HG03066 (cell line): ENCODE data around the gene CLCN2.

Experiments used
- ATAC-seq: cut with Tn5 transposase; IDR thresholded peaks from one replicate; pipeline ENCODE4 v1.9.1; 2021; ENCODE audit warnings: low read depth; ENCODE audit not compliant: unreplicated experiment

The CLCN2 gene

GRCh38 chr3:184332370-184333090, 28.9 kb downstream of the CLCN2 start:
- ATAC-seq: no peak

- no peak for ATAC-seq
Measured at GRCh38 chr3:184328516-184328915, 32.9 kb downstream of the CLCN2 start.

GRCh38 chr3:184327171-184327570, 34.2 kb downstream of the CLCN2 start:
- no peak for ATAC-seq

- no peak for ATAC-seq
Measured at GRCh38 chr3:184325715-184326369, 35.6 kb downstream of the CLCN2 start.

GRCh38 chr3:184325269-184325668, 36.1 kb downstream of the CLCN2 start:
- no peak for ATAC-seq

- ATAC-seq: no peak
Measured at GRCh38 chr3:184323696-184324095, 37.7 kb downstream of the CLCN2 start.

- ATAC-seq: no peak
Measured at GRCh38 chr3:184322731-184323487, 38.5 kb downstream of the CLCN2 start.

- ATAC-seq: no peak
Measured at GRCh38 chr3:184321666-184322065, 39.7 kb downstream of the CLCN2 start.

GRCh38 chr3:184320104-184320445, 41.3 kb downstream of the CLCN2 start:
- no peak for ATAC-seq

- ATAC-seq: no peak
Measured at GRCh38 chr3:184317201-184317600, 44.2 kb downstream of the CLCN2 start.

GRCh38 chr3:184316792-184317191, 44.6 kb downstream of the CLCN2 start:
- no peak for ATAC-seq

- no peak for ATAC-seq
Measured at GRCh38 chr3:184315871-184316661, 45.3 kb downstream of the CLCN2 start.

GRCh38 chr3:184315543-184315867, 45.9 kb downstream of the CLCN2 start:
- ATAC-seq: no peak

GRCh38 chr3:184314700-184315542, 46.5 kb downstream of the CLCN2 start:
- ATAC-seq: peak; percentile 39

GRCh38 chr3:184314363-184314699, 47.1 kb downstream of the CLCN2 start, which contains the start of gene EIF4G1:
TSS of gene EIF4G1 (plus strand) at chr3:184314606. CDS start at chr3:184315797, 1,191 bp downstream.
- ATAC-seq: peak; percentile 86

- no peak for ATAC-seq
Measured at GRCh38 chr3:184311633-184312032, 49.8 kb downstream of the CLCN2 start.

- no peak for ATAC-seq
Measured at GRCh38 chr3:184308744-184309143, 52.7 kb downstream of the CLCN2 start.

GRCh38 chr3:184307915-184308314, 53.5 kb downstream of the CLCN2 start:
- ATAC-seq: no peak

GRCh38 chr3:184306341-184306972, 54.9 kb downstream of the CLCN2 start:
- ATAC-seq: no peak

- no peak for ATAC-seq
Measured at GRCh38 chr3:184305577-184305976, 55.8 kb downstream of the CLCN2 start.
